ENCODE measurements around the gene ZBED5.

GRCh38 chr11:10902301-10903063 lies 44.6 kb upstream of the ZBED5 start:
- no peak for TF ChIP-seq GABPA (IDR thresholded peaks at IDR 0.05; ENCODE audit: low read depth)
- no peak for TF ChIP-seq POLR2AphosphoS5 (IDR thresholded peaks at IDR 0.05; ENCODE audit: low read depth)
- TF ChIP-seq CTCF (IDR thresholded peaks at IDR 0.05; ENCODE audit: insufficient read depth, low read length), result no peak
- TF ChIP-seq, protein P1, sequence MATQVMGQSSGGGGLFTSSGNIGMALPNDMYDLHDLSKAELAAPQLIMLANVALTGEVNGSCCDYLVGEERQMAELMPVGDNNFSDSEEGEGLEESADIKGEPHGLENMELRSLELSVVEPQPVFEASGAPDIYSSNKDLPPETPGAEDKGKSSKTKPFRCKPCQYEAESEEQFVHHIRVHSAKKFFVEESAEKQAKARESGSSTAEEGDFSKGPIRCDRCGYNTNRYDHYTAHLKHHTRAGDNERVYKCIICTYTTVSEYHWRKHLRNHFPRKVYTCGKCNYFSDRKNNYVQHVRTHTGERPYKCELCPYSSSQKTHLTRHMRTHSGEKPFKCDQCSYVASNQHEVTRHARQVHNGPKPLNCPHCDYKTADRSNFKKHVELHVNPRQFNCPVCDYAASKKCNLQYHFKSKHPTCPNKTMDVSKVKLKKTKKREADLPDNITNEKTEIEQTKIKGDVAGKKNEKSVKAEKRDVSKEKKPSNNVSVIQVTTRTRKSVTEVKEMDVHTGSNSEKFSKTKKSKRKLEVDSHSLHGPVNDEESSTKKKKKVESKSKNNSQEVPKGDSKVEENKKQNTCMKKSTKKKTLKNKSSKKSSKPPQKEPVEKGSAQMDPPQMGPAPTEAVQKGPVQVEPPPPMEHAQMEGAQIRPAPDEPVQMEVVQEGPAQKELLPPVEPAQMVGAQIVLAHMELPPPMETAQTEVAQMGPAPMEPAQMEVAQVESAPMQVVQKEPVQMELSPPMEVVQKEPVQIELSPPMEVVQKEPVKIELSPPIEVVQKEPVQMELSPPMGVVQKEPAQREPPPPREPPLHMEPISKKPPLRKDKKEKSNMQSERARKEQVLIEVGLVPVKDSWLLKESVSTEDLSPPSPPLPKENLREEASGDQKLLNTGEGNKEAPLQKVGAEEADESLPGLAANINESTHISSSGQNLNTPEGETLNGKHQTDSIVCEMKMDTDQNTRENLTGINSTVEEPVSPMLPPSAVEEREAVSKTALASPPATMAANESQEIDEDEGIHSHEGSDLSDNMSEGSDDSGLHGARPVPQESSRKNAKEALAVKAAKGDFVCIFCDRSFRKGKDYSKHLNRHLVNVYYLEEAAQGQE (IDR thresholded peaks at IDR 0.05; ENCODE audit: insufficient replicate concordance, low read depth), result no peak
